Hepatocyte (in vitro differentiated cells): ENCODE measurements around the gene KCNK15.

Experiments used
- CTCF ChIP-seq: fragments of 200-600 bp; sonication (generic); IDR thresholded peaks from 2 replicates; pipeline ENCODE4 v1.5.1; 2016; ENCODE audit warnings: antibody characterized with exemption, mild to moderate bottlenecking; ENCODE audit not compliant: poor library complexity
- EZH2phosphoT487 ChIP-seq: fragments of 200-600 bp; sonication (generic); IDR thresholded peaks from one replicate; pipeline ENCODE4 v1.6.1; 2018; ENCODE audit warnings: antibody characterized with exemption, mild to moderate bottlenecking, low read depth, moderate library complexity; ENCODE audit not compliant: unreplicated experiment, severe bottlenecking

- TF ChIP-seq CTCF: no peak
- TF ChIP-seq EZH2phosphoT487: no peak
These were observed 35.5 kb downstream of the KCNK15 start for GRCh38 chr20:44781118-44781517.
